Gastroesophageal sphincter (tissue), 3 donors: ENCODE results near the gene SCGB1C2.

Experiments used
- EP300 ChIP-seq: sonication (generic); formaldehyde crosslinking; IDR thresholded peaks from one replicate; pipeline ENCODE4 v1.6.1; 2017; ENCODE audit warnings: antibody characterized with exemption, mild to moderate bottlenecking
- POLR2A ChIP-seq, 2 donors: fragments of 450-650 bp; IDR thresholded peaks; one replicate each; pipeline ENCODE4 v1.6.1; 2017; ENCODE audit warnings: antibody characterized with exemption in 2 of 2, mild to moderate bottlenecking in 2 of 2, moderate library complexity in 1 of 2
- POLR2AphosphoS5 ChIP-seq: sonication (generic); formaldehyde crosslinking; IDR thresholded peaks from one replicate; pipeline ENCODE4 v1.6.1; 2017; ENCODE audit warnings: antibody characterized with exemption
- TF ChIP-seq, protein P1 (sequence below), 4 experiments: fragments of 200-600 bp in 2 of 4; fragments of 450-650 bp in 2 of 4; sonication (generic) in 1 of 4; IDR thresholded peaks; one replicate each; pipeline ENCODE4 v1.5.1; 2017 to 2019; ENCODE audit warnings: antibody characterized with exemption in 4 of 4, mild to moderate bottlenecking in 2 of 4, moderate library complexity in 2 of 4

DNA sequence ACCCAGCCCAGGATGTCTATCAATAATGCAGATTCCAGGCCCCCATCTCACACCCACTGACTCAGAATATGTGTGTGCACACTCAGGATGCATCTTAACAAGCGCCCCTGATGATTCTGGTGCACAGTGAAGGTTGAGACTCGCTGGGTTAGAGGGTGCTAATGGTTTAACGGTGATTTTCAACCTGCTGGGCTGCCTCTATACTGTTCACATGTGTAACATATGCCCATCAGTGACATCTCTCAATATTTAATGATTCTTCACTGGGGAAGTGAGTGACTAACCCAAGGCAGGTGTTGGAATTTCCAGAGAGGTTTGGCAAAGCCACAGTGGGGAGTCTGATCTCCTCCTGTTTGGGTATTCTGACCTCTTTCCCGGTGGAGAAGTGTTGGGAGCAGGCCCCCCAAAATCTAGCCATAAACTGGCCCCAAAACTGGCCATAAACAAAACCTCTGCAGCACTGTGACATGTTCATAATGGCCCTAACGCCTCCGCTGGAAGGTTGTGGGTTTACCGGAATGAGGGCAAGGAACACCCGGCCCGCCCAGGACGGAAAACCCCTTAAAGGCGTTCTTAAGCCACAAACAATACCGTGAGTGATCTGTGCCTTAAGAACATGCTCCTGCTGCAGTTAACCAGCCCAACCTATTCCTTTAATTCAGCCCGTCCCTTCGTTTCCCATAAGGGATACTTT, 48.2 kb downstream of the SCGB1C2 start:
- TF ChIP-seq, protein P1, sequence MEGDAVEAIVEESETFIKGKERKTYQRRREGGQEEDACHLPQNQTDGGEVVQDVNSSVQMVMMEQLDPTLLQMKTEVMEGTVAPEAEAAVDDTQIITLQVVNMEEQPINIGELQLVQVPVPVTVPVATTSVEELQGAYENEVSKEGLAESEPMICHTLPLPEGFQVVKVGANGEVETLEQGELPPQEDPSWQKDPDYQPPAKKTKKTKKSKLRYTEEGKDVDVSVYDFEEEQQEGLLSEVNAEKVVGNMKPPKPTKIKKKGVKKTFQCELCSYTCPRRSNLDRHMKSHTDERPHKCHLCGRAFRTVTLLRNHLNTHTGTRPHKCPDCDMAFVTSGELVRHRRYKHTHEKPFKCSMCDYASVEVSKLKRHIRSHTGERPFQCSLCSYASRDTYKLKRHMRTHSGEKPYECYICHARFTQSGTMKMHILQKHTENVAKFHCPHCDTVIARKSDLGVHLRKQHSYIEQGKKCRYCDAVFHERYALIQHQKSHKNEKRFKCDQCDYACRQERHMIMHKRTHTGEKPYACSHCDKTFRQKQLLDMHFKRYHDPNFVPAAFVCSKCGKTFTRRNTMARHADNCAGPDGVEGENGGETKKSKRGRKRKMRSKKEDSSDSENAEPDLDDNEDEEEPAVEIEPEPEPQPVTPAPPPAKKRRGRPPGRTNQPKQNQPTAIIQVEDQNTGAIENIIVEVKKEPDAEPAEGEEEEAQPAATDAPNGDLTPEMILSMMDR (IDR thresholded peaks at IDR 0.05) = no peak
- TF ChIP-seq EP300 (no peak), POLR2A (IDR thresholded peaks at IDR 0.05) (no peak), POLR2AphosphoS5 (no peak)
